ENCODE measurements around the gene S100A8.
"Not testable (repeated sequence)": the region's sequence is repeated elsewhere in the genome, so short reads cannot be mapped to it uniquely, and the experiment has no call there.

Gene S100A8

DNA sequence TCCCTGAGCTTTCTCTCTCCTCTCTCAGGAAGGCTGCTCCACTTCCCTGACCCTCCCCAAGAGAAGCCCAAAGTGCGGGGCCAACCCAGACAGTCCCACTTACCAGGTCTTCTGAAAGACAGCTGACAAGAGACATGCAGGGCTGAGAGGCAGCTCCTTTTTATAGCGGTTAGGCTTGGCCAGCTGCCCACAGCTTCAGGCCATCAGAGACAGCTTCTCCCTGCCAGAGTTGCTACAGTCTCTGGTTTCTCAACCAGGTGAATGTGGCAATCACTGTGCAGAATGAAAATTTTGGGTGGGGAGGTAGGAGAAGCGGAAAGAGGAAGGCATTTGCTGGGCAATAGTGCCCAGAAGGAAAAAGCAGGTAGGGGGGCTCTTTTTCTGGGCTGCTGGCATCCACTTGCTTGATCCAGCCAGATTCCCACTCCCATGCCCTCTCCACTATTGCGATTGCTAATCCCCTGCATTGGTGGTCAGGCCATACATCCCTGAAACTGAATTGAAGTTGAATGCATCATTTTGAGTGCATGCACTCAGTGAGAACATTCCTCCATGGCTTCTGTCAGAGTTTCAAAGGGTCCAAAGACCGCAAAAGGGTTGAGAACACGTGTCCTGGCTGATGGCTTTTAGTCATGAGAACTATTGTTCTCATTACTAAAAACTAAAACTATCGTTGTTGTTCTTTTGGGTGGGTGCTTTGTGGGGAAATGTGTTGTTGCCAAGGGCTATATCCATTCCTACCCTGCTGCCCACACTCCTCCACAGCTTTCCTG is at the start of gene S100A8:
TSS of gene S100A8 (minus strand) at position 136 of the 773 bp plus-strand sequence. CDS start 538 bp downstream, outside the sequence.
- in situ Hi-C loops (cut with MboI; ENCODE audit: low sequenced_read_pairs): no loop called here

GRCh38 chr1:153439273-153439672 is 48.4 kb upstream of the S100A8 start:
- in situ Hi-C loops (cut with MboI; ENCODE audit: low sequenced_read_pairs): no loop called here

DNA sequence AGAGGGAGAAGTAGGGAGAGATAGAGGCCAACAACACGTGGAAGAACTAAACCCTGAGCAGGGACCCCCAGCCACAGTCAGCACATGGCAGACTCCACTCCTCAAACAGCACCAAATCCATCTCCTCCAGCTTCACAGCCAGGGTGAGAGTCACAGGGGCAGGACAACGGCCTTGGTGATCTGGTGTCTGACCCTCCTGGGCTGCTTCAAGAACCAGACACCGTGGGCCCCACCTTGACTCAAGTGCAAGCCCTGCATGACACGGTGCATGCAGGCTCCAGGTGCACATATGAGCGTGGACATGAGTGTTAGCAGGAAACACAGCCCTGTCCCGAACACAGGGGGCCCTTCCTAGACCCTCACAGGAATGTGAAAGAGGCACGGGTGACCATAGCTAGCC is 47.7 kb upstream of the S100A8 start:
- in situ Hi-C loops (cut with MboI; ENCODE audit: low sequenced_read_pairs): no loop called here

DNA sequence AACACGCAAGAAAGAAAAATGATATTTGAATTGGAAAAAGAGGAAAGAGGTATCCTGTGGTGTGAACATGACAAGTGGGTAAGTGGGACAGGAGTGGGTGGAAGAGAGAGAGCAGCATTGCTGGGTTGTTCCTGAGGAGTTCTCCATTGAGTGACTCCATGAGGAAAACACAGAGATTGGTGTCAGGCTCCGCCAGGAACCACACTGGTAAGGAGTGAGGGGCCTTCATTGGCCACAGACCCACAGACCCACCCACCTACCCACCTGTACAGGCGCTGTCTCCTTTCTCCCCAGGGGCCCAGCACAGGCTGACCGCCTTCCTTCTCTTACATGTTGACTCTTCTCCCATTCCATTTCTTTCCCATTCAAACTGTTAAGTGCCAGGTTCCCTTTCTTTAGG is 46.4 kb upstream of the S100A8 start:
- in situ Hi-C loops (cut with MboI; ENCODE audit: low sequenced_read_pairs): no loop called here

DNA sequence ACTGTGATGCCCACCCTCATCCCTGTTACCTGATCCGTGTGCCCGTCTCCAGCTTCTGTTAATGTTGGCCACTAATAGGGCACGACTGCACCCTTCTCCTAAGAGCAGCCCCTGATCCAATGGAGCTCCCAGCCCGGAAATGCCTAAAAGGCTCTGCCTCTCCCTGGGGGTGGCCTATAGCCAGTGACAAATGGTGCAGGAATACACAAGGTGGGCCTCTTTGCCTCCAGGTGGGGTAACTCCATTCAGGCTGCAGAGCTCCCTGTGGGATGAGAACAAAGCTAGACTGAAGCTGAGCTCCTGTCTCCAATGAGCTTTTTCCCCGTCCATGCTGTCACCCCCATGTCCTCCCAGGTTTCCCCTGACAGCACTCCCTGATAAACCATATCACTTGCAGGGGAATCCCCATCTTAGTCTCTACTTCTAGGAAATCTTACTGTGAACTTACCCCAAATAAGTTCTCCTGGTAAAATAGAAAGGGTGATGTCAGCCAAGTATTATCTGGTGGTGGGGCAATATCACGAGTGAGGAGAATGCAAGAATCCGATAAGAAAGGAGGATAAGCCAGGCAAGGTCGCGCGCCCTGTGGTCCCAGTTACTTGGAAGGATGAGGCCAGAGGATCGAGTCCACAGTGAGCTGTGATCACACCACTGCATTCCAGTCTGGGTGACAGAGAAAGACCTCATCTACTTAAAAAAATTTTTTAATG is 44.0 kb upstream of the S100A8 start:
- in situ Hi-C loops (cut with MboI; ENCODE audit: low sequenced_read_pairs): no loop called here

GRCh38 chr1:153432874-153433681 is 42.2 kb upstream of the S100A8 start:
- in situ Hi-C loops (cut with MboI; ENCODE audit: low sequenced_read_pairs): no loop called here

- in situ Hi-C loops (cut with MboI; ENCODE audit: low sequenced_read_pairs): no loop called here
These were observed 41.1 kb upstream of the S100A8 start for GRCh38 chr1:153431928-153432327.

DNA sequence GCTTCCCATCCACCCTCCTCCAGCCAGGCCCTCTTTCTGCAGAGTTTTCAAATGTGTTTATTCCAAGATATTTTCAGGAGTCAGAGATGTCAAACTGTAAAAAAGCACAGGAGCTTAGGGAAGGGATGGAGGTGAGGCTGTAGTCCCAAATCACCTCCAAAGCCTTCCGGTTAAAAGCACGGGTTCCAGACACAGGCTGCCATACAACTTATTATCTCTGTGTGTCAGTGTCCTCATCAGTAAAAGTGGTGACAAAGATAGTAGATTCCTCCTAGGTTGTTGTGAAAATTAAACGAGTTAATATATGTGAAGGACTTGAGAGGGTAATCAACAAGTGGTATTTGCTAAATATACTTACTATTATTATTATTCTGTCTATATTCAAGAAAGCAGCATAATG is 40.6 kb upstream of the S100A8 start:
- in situ Hi-C loops (cut with MboI; ENCODE audit: low sequenced_read_pairs): no loop called here

DNA sequence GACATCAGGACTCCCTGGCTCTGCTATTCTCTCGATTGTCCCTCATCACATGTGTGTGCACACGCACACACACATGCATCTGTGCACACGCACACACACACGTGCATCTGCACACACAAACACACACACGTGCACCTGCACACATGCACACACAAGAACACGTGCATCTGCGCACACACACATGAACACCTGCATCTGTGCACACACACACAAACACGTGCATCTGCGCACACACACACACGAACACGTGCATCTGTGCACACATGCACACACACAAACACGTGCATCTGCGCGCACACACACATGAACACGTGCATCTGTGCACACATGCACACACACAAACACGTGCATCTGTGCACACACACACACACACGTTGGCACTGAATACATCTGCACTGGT is 40.1 kb upstream of the S100A8 start:
- in situ Hi-C loops (cut with MboI; ENCODE audit: low sequenced_read_pairs): no loop called here

GRCh38 chr1:153430561-153430960 is 39.7 kb upstream of the S100A8 start:
- in situ Hi-C loops (cut with MboI; ENCODE audit: low sequenced_read_pairs): no loop called here

DNA sequence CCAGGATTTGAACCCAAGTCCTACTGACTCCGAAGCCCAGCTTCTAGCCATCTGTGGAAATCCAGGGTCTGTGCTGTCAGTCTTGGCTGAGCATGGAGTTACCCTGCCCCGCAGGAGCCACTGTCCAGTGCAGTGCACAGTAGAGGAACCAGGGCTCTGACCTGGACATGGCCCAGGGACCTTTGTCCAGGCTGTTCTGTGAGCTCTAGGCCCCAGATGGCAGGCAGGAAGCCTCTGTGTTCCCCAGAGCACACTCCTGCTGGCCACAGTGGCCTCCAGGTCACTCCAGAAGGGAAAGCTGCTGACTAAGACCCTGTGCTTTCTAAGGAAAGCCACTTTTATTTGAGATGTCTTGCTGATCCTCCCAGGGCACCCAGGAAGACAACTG is 39.3 kb upstream of the S100A8 start:
- in situ Hi-C loops (cut with MboI; ENCODE audit: low sequenced_read_pairs): no loop called here

- in situ Hi-C loops (cut with MboI; ENCODE audit: low sequenced_read_pairs): no loop called here
These were observed 38.6 kb upstream of the S100A8 start for GRCh38 chr1:153429266-153430165.

GRCh38 chr1:153428791-153429190 is 37.9 kb upstream of the S100A8 start:
- in situ Hi-C loops (cut with MboI; ENCODE audit: low sequenced_read_pairs): no loop called here

GRCh38 chr1:153428073-153428638 is 37.3 kb upstream of the S100A8 start:
- in situ Hi-C loops (cut with MboI; ENCODE audit: low sequenced_read_pairs): no loop called here

DNA sequence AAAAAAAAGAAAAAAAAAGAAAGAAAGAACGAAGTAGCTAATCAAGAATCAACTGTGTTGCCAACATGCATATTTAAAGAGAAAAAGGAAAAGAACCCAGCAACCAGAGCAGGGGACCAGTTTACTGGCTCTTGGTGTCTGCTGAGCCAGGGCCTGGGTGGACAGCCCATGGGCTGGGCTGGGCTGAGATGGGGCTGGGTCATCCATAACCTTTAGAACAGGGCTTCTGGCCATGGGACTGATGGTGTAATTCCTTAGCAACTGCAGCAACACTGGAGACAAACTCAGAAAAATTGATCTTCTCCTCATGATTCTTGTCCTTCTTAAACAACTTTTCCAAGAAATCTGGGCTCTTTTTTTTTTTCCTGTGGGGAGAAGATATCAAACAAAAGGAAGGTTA is 35.9 kb upstream of the S100A8 start:
- in situ Hi-C loops (cut with MboI; ENCODE audit: low sequenced_read_pairs): no loop called here

GRCh38 chr1:153422450-153423068 is 31.7 kb upstream of the S100A8 start:
- in situ Hi-C loops (cut with MboI; ENCODE audit: low sequenced_read_pairs): no loop called here

- in situ Hi-C loops (cut with MboI; ENCODE audit: low sequenced_read_pairs): no loop called here
These were observed 29.4 kb upstream of the S100A8 start for GRCh38 chr1:153420306-153420705.

DNA sequence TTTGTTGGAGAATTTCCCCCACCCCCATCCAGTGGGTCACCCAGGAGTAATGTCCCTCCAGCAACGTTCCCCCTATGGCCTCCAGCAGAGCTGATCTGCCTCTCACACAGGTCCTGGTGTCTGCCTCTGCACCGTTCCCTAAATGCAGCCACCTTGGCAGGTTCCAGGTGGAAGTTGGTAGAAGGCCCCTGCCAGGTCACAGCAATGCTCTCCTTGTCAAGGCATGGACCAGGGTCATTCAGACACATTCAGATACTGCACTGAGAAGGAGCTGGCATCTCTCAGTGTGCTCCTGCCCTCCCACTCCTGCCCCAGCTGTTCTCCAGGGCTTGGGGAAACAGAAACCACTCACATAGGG is 28.5 kb upstream of the S100A8 start:
- in situ Hi-C loops (cut with MboI; ENCODE audit: low sequenced_read_pairs): not testable (repeated sequence)

- in situ Hi-C loops (cut with MboI; ENCODE audit: low sequenced_read_pairs): not testable (repeated sequence)
These were observed 28.0 kb upstream of the S100A8 start for GRCh38 chr1:153418758-153419435.
